Neural cell (in vitro differentiated cells): Measurements from ENCODE around the gene NDUFS7. TPM values are rescaled to one million over a fixed set of nuclear protein-coding genes. Genes with fewer than 3 reads are reported as not detected.

Experiments
- H2AFZ ChIP-seq: fragments of 200-600, 300-800 bp; sonication (generic), shearing (Covaris generic); 2 replicates; pipeline ENCODE4 v1.6.0; 2014; ENCODE audit warnings: low read depth, mild to moderate bottlenecking, antibody characterized with exemption, low read length, moderate library complexity
- H3F3A ChIP-seq: fragments of 200-600 bp; shearing (Covaris generic); 2 replicates; pipeline ENCODE4 v1.6.1; 2016; ENCODE audit warnings: mild to moderate bottlenecking, moderate library complexity, mixed read lengths, antibody characterized with exemption, low read length; ENCODE audit not compliant: insufficient read depth, poor library complexity, severe bottlenecking
- H3K27ac ChIP-seq: fragments of 200-600, 300-800 bp; sonication (generic), shearing (Covaris generic); 2 replicates; pipeline ENCODE4 v1.5.1; 2014; ENCODE audit warnings: mild to moderate bottlenecking, low read length, moderate library complexity
- H3K27me3 ChIP-seq: fragments of 300-800, 200-600 bp; sonication (generic), shearing (Covaris generic); 2 replicates; pipeline ENCODE4 v1.6.0; 2014; ENCODE audit warnings: mild to moderate bottlenecking, low read depth, low read length, moderate library complexity; ENCODE audit not compliant: insufficient read depth
- H3K36me3 ChIP-seq: fragments of 300-800, 200-600 bp; sonication (generic), shearing (Covaris generic); 2 replicates; pipeline ENCODE4 v1.5.1; 2014; ENCODE audit warnings: mild to moderate bottlenecking, antibody characterized with exemption, low read length, moderate library complexity; ENCODE audit not compliant: insufficient read depth
- H3K4me2 ChIP-seq: fragments of 300-800, 200-600 bp; sonication (generic), shearing (Covaris generic); 2 replicates; pipeline ENCODE4 v1.6.0; 2014; ENCODE audit warnings: mild to moderate bottlenecking, low read length
- H3K4me3 ChIP-seq: fragments of 300-800, 200-600 bp; sonication (generic), shearing (Covaris generic); 2 replicates; pipeline ENCODE4 v1.5.1; 2014; ENCODE audit warnings: mild to moderate bottlenecking, low read length, moderate library complexity
- H3K79me2 ChIP-seq: fragments of 200-600 bp; shearing (Covaris generic); replicated peaks from 2 replicates; pipeline ENCODE4 v1.6.0; 2014; ENCODE audit warnings: mild to moderate bottlenecking, low read length, moderate library complexity; ENCODE audit not compliant: insufficient read depth
- H3K9ac ChIP-seq: fragments of 300-800, 200-600 bp; sonication (generic), shearing (Covaris generic); 2 replicates; pipeline ENCODE4 v1.6.1; 2016; ENCODE audit warnings: mild to moderate bottlenecking, low read length, mixed read lengths
- H3K9me2 ChIP-seq: fragments of 200-600 bp; shearing (Covaris generic); 2 replicates; pipeline ENCODE4 v1.6.1; 2016; ENCODE audit warnings: mild to moderate bottlenecking, low read length, mixed read lengths; ENCODE audit not compliant: insufficient read depth
- H3K9me3 ChIP-seq: fragments of 200-600, 300-800 bp; sonication (generic), shearing (Covaris generic); 2 replicates; pipeline ENCODE4 v1.6.1; 2016; ENCODE audit warnings: mild to moderate bottlenecking, mixed run types, low read length, moderate library complexity, mixed read lengths
- H4K20me1 ChIP-seq: fragments of 200-600 bp; shearing (Covaris generic); 2 replicates; pipeline ENCODE4 v1.6.1; 2016; ENCODE audit warnings: mild to moderate bottlenecking, mixed run types; ENCODE audit not compliant: insufficient read depth
- CTCF ChIP-seq: fragments of 450-650 bp; IDR thresholded peaks from 2 replicates; pipeline ENCODE4 v1.5.1; 2014; ENCODE audit warnings: antibody characterized with exemption, mild to moderate bottlenecking, moderate library complexity; ENCODE audit not compliant: poor library complexity, severe bottlenecking
- EP300 ChIP-seq: fragments of 450-650 bp; conservative IDR thresholded peaks from 2 replicates; pipeline ENCODE4 v1.6.1; 2014; ENCODE audit warnings: antibody characterized with exemption, mild to moderate bottlenecking, moderate library complexity; ENCODE audit not compliant: poor library complexity, severe bottlenecking
- EZH2 ChIP-seq: fragments of 200-600, 300-800 bp; shearing (Covaris generic), sonication (generic); IDR thresholded peaks from 2 replicates; pipeline ENCODE4 v1.6.1; 2014; ENCODE audit warnings: antibody characterized with exemption, low read length, borderline replicate concordance, mild to moderate bottlenecking; ENCODE audit not compliant: insufficient read depth, poor library complexity, severe bottlenecking
- MXI1 ChIP-seq: fragments of 450-650 bp; conservative IDR thresholded peaks from 2 replicates; pipeline ENCODE4 v1.6.1; 2014; ENCODE audit warnings: antibody characterized with exemption, mild to moderate bottlenecking; ENCODE audit not compliant: poor library complexity, severe bottlenecking
- POLR2AphosphoS5 ChIP-seq: IDR thresholded peaks from 2 replicates; pipeline ENCODE4 v1.6.1; 2012
- RAD21 ChIP-seq: fragments of 450-650 bp; conservative IDR thresholded peaks from 2 replicates; pipeline ENCODE4 v1.6.1; 2014; ENCODE audit warnings: antibody characterized with exemption, mild to moderate bottlenecking, moderate library complexity
- SMC3 ChIP-seq: fragments of 450-650 bp; conservative IDR thresholded peaks from 2 replicates; pipeline ENCODE4 v1.6.1; 2014; ENCODE audit warnings: antibody characterized with exemption, mild to moderate bottlenecking, moderate library complexity; ENCODE audit not compliant: poor library complexity
- TAF1 ChIP-seq: IDR thresholded peaks from 2 replicates; pipeline ENCODE4 v1.6.1; 2012; ENCODE audit warnings: low read depth
- polyA plus RNA-seq: library from polyadenylated mRNA; depleted of rRNA; stranded (reverse); fragments of >200 nt; gene quantifications from 2 replicates; pipeline ENCODE4 v1.2.3, GENCODE V29; 2014
- TF ChIP-seq, protein P1 (sequence below): IDR thresholded peaks from 2 replicates; pipeline ENCODE4 v1.6.1; 2012; ENCODE audit warnings: borderline replicate concordance

NDUFS7 gene
- polyA plus RNA-seq, 1 donor from 2014 or later = 196 TPM

GRCh38 chr19:1356508-1356865 lies 27.2 kb upstream of the NDUFS7 start:
- H3K36me3 ChIP-seq = no peaks in the 10 kb centered on the region
- peak overlapping the region; percentile 71 for H3K27ac ChIP-seq
- TF ChIP-seq, protein P1, sequence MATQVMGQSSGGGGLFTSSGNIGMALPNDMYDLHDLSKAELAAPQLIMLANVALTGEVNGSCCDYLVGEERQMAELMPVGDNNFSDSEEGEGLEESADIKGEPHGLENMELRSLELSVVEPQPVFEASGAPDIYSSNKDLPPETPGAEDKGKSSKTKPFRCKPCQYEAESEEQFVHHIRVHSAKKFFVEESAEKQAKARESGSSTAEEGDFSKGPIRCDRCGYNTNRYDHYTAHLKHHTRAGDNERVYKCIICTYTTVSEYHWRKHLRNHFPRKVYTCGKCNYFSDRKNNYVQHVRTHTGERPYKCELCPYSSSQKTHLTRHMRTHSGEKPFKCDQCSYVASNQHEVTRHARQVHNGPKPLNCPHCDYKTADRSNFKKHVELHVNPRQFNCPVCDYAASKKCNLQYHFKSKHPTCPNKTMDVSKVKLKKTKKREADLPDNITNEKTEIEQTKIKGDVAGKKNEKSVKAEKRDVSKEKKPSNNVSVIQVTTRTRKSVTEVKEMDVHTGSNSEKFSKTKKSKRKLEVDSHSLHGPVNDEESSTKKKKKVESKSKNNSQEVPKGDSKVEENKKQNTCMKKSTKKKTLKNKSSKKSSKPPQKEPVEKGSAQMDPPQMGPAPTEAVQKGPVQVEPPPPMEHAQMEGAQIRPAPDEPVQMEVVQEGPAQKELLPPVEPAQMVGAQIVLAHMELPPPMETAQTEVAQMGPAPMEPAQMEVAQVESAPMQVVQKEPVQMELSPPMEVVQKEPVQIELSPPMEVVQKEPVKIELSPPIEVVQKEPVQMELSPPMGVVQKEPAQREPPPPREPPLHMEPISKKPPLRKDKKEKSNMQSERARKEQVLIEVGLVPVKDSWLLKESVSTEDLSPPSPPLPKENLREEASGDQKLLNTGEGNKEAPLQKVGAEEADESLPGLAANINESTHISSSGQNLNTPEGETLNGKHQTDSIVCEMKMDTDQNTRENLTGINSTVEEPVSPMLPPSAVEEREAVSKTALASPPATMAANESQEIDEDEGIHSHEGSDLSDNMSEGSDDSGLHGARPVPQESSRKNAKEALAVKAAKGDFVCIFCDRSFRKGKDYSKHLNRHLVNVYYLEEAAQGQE = no peak
- TF ChIP-seq RAD21 = no peak
- no peak for TF ChIP-seq POLR2AphosphoS5
- no peak for TF ChIP-seq CTCF
- no peak for TF ChIP-seq TAF1
- TF ChIP-seq EZH2 = no peak
- TF ChIP-seq EP300 = no peak
- H3K9me3 ChIP-seq = no peaks in the 10 kb centered on the region
- peak overlapping the region; percentile 81 for H3K4me3 ChIP-seq
- no peak overlapping the region for H2AFZ ChIP-seq
- H4K20me1 ChIP-seq = no peaks in the 10 kb centered on the region
- no peaks in the 10 kb centered on the region for H3F3A ChIP-seq
- H3K27me3 ChIP-seq = no peaks in the 10 kb centered on the region
- peak overlapping the region; percentile 96 for H3K4me2 ChIP-seq
- no peak overlapping the region for H3K9ac ChIP-seq
- no peaks in the 10 kb centered on the region for H3K9me2 ChIP-seq
- H3K79me2 ChIP-seq = peaks cover 11% of the 10 kb centered on the region

GRCh38 chr19:1357531-1358109 lies 26.1 kb upstream of the NDUFS7 start:
- Histone ChIP-seq H3K9me2 (no peaks in the 10 kb centered on the region), H4K20me1 (no peaks in the 10 kb centered on the region), H3K9me3 (no peaks in the 10 kb centered on the region), H3K4me3 (peak overlapping the region; percentile 81), H3K79me2 (peaks cover 11% of the 10 kb centered on the region), H3K36me3 (no peaks in the 10 kb centered on the region), H3K27ac (peak overlapping the region; percentile 41), H3K27me3 (no peaks in the 10 kb centered on the region), H3F3A (no peaks in the 10 kb centered on the region), H3K4me2 (peak overlapping the region; percentile 31), H2AFZ (no peak overlapping the region), H3K9ac (peak overlapping the region; percentile 28)
- peak; percentile 27 for TF ChIP-seq RAD21
- peak; percentile 47 for TF ChIP-seq POLR2AphosphoS5
- no peak for TF ChIP-seq TAF1
- TF ChIP-seq MXI1 = peak; percentile 19
- TF ChIP-seq SMC3 = peak; percentile 38
- TF ChIP-seq CTCF = no peak
- TF ChIP-seq, protein P1 = peak; percentile 88
